ENCODE measurements around the gene GAREM2.
A peak's percentile ranks its signal among the peaks of the same experiment; 100 is the strongest.

GAREM2 gene

GRCh38 chr2:26169681-26170414, 3.0 kb upstream of the GAREM2 start:
- no peak for DNase-seq (ENCODE audit: low read depth in 2 of 2)

- no peak for DNase-seq (ENCODE audit: low read depth in 2 of 2)
Observed at GRCh38 chr2:26170795-26171194, 2.1 kb upstream of the GAREM2 start.

DNA sequence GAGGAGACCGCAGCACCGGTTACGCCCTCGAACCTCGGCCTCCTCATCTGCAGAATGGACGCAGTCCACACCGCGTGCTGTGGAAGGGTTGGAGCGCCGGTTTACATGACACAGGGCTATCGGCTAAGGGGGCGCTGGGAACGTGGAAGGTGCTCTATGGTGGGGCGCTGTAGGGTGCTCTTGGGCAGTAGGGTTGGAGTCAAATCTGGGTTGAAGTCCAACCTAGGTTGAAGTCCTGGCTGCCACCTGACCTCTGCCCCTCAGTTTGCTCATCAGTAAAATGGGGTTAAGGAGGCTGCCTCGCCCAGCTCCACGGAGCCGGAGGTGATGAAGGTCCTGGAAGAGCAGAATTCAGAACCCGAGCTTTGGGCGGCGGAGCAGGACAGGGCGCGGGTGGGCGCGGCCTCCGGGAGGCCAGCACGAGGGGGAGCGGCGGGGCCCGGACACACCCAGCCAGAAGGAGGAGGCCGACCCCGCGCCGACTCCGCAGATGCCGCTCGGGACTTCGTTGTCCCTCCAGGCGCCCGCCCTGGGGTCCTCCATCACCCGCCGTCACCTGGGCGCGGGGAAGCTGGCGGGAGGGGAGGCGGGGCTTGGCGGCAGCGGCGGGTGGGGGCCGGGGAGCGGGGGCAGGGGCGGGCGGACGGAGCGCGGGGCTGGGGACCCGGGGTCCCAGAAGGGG, 558 bp upstream of the GAREM2 start:
- DNase-seq (ENCODE audit: low read depth in 2 of 2) = no peak

DNA sequence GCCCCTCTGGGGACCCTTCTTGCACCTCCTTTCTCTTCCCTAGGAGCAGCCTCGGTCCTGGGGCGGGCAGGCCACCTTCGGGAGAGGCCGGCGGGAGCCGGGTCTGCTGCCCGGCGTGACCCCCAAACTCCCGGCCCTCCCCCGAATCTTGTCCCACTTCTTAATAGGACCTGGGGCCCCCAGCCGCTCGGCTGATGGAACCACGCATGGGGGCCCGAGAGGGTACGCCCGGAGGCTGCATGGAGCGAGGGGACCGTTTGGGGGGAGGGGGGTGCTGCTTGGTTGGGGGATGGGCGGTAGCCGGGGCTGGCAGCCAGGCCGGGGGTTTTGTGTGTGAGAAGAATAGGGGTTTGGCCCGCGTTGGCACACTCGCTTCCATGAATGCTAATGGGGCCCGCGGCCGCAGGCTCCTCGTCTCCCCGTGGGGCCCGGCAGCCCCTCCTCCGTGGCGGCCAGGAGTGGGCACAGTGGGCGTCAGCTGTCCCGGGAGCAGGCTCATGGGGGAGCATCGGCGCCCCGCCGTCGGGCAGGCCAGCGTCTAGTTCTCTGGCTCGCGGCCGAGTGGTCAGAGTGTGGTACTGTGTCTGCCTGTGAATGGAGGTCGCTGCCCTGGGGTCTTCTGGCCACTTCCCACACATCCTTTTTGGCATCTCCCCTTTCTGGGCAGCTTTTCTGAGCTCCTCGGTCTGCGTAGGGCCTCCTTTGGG, 1.0 kb downstream of the GAREM2 start:
- no peak for DNase-seq (ENCODE audit: low read depth in 2 of 2)

DNA sequence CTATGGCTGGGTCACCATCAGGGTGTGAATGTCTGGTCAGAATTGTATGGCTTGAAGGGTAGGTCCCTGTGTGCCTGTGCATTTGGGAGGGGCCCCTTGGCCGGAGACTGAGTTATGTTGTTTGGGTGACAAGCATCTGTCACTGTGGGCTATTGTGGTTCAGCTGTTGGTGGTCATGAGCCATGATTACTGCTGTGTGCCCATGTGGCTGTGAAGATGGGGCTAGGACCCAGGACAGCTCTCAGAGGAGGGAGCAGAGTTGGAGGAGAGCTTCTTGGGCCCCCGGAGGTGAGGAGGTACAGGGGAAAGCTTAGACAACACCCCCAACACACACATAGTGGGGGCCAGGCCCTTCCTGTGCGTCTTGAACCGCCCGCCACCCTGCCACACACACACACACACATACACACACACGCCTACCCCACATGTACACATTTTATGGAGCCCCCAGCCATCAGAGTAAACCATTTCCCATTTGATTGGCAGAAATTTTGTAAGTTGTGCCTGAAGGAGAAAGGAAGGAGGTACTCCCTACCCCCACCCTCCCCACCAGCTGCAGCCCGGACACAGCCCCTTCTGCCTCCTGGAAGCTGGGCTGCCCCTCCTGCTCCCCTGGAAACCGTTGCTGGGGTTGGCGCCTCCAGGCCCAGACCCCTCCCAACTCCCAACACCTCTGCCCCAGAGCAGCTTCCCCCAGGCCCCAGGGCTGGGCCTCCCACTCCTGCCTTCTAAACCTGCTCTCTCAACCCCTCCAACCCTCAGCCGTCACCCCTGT, 2.0 kb downstream of the GAREM2 start:
- DNase-seq (ENCODE audit: low read depth in 2 of 2) = no peak

DNA sequence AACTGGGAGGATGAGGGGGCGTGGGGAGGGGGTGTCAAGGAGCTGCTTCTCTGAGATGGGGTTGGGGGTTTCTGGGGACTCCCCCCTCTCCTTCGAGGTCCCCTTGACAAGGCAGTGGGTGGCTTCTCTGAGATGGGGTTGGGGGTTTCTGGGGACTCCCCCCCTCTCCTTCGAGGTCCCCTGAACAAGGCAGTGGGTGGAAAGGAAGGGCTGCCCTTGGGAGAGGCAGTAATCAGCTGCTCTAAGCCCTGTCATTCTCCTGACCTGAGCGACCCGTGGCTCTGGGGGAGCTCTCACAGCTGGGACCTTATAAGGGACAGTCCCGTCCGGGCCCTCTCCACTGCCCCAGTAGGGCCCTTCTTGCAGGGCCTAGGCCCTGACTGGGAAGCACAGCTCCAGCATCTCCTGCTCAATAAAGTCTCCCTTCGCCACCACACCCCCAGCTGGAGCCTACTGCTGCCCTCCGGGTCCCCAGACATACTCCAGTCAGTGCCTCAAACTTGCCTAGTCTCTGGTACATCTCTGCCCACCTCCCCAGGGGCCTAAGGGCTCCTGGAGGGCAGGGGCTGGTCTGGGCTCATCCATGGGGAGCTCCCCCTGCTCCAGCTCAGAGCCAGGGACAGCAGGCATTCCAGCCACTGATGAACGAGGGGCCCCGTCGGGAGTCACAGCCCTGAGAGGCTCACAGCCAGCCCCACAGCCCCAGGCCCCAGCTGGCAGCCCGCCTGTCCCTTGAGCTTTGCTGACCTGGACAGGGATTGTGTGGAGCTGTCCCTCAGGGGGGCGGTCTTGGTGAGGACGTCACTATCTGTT, 2.8 kb downstream of the GAREM2 start:
- DNase-seq (ENCODE audit: low read depth in 2 of 2) = no peak

DNA sequence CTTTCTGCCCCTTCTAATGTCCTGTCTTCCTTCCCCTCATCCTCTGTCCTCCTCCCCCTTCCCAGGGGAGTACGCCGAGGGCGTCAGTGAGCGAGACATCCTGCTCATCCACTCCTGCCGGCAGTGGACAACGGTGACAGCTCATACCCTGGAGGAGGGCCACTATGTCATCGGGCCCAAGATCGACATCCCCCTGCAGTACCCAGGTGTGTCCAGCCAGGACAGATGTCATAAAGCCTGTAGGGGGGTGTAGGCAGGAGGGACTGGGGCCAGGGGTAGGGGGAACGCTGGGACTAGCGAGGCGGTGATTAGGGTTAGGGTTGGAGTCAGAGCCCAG, 3.4 kb downstream of the GAREM2 start:
- no peak for DNase-seq (ENCODE audit: low read depth in 2 of 2)

GRCh38 chr2:26177122-26177521, 4.2 kb downstream of the GAREM2 start:
- no peak for DNase-seq (ENCODE audit: low read depth in 2 of 2)

DNA sequence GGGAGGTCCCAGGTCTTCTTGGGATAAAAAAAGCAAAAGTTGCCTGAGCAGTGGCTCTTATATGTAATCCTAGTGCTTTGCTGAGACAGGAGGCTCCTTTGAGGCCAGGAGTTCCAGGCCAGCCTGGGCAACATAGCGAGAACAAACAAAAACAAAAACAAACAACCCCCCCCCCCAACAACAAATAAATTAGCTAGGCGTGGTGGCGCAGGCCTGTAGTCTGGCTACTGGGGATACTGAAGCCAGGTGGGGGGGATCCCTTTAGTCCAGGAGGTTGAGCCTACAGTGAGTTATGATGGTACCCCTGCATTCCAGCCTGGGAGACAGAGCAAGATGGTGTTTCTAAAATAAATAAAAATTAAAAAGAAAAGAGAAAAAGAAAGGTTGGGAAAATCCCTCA, 5.4 kb downstream of the GAREM2 start:
- DNase-seq (ENCODE audit: low read depth in 2 of 2) = no peak

DNA sequence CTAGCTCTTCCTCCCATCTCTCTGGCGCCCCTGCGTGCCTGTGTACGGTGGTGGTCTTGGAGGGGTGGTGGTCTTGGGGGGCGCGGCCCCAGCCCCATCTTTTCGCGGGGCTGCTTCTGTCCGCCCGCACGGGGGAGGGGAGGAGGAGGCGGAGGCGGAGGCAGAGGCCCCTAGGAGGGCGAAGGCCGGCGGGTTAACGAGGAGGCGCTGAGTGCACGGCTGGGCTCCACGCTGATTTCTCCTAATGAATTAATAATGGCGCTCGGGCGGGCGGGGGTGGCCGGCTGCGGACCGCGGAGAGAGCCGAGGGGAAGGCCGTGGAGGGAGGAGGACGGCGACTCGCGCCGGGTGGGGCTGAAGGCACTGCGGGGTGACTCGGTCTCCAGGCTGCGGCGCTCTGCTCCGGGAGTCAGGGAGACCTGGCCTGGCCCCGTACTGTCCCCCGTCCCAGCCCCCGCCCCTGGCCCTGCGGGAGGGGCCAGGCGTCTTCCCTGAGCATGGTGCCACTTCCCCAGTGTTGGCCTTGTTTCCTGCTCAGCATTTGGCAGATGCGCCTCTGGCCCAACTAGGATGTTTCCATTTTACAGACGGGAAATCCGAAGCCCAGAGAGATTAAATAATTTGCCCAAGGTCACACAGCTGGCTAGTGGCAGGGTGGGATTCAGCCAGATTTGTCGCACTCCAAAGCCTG, 6.0 kb downstream of the GAREM2 start:
- no peak for DNase-seq (ENCODE audit: low read depth in 2 of 2)

DNA sequence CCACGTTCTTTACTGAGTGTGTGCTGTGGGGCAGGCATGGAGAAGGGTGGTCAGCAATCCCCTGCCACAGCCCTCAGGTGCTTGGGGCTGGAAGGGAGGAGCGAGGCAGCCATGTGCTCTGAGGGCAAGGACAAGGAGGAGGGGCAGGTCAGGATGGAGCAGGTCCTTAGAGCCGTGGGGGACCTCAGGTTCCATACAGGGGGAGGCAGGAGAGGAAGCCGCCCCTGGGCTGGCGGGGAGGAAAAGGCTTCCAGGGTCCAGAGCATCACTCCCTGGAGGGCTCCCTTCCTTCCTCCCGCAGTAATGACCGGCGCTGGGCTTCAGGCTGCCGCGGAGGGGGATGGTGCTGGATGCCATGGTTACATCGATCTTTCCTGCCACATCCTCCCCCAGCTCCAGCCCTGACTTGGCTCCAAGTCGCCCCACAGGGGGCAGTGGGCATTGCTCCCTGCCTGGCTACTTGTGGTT, 6.6 kb downstream of the GAREM2 start:
- DNase-seq (ENCODE audit: low read depth in 2 of 2) = no peak

- DNase-seq (ENCODE audit: low read depth in 2 of 2) = no peak
Observed at GRCh38 chr2:26182441-26182840, 9.6 kb downstream of the GAREM2 start.

GRCh38 chr2:26182887-26183630, 10.2 kb downstream of the GAREM2 start:
- no peak for DNase-seq (ENCODE audit: low read depth in 2 of 2)

- DNase-seq (ENCODE audit: low read depth in 2 of 2) = no peak
Observed at GRCh38 chr2:26184121-26184520, 11.2 kb downstream of the GAREM2 start.

DNA sequence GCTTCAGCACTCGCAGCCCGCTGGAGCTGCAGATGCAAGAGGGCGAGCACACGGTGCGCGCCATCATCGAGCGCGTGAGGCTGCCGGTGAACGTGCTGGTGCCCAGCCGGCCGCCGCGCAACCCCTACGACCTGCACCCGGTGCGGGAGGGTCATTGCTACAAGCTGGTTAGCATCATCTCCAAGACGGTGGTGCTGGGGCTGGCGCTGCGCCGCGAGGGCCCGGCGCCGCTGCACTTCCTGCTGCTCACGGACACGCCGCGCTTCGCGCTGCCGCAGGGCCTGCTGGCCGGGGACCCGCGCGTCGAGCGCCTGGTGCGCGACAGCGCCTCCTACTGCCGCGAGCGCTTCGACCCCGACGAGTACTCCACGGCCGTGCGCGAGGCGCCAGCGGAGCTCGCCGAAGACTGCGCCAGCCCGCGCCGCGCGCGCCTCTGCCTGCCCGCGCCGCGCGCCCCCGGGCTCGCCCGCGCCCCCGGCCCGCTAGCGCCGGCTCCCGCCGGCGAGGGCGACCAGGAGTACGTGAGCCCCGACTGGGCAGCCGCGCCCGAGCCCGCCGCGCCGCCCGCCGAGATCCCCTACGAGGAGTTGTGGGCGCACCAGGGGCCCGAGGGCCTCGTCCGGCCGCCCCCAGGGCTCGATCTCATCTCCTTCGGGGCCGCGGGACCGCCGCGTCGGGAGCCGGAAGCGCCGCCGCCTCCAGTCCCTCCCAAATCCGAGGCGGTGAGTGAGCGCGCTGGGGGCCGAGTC, 11.8 kb downstream of the GAREM2 start:
- peak; percentile 54 to 60 for DNase-seq (ENCODE audit: low read depth in 2 of 2)

DNA sequence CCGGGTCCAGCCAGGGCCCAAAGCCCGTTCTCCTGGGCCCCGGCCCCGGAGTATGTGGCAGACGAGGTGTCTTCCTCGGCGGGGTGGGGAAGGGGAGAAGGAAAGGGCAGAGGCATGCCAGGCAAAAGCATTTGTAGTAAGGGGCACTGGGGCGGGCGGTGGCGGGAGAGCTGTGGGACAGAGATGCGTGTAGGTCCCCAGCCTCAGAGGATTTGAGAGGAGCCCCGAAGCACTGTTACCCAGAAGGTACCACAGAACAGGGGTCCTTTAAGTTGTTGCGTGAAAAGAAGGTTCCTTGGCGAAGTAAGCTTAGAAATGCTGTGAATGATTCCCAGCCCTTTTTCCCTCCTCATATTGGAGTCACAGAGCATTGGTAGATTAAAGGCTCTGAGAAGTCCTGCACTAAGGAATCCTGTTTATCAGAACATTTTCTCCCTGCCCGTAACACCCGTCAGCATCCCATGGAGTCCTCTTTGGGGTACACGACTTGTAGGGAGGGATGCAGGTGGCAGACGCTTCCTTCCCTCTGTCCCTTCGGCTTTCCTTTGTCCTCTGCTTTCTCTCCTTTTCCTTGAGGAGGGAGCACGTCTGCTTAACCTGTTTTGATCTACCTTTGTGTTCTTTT, 12.5 kb downstream of the GAREM2 start:
- DNase-seq (ENCODE audit: low read depth in 2 of 2) = no peak

- no peak for DNase-seq (ENCODE audit: low read depth in 2 of 2)
Observed at GRCh38 chr2:26185954-26186770, 13.3 kb downstream of the GAREM2 start.

DNA sequence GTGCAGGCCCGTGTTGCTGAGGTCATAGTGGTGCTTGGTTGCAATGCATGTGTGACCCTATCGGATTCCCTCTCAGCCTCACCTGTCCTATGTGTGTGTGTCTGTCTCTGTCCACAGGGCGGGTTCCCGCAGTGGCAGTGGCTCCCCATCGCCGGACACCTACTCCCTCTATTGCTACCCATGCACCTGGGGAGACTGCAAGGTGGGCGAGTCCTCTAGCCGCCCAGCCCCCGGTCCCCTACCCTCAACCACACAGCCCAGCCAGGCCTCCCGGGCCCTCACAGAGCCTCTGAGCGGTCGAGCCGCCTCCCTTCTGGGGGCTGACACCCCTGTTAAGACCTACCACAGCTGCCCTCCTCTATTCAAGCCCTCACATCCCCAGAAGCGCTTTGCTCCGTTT, 14.2 kb downstream of the GAREM2 start:
- no peak for DNase-seq (ENCODE audit: low read depth in 2 of 2)

Data from activated CD8-positive, alpha-beta memory T cell treated with anti-CD3 and anti-CD28 coated beads for 4 hours (primary cell).